Esophagus mucosa (tissue), 1 donor: ENCODE data around the gene MGMT. TPM values are rescaled to one million over a fixed set of nuclear protein-coding genes. Genes with fewer than 3 reads are reported as not detected.

Experiments
- ATAC-seq: fragments of 200-7000 bp; cut with Tn5 transposase; one replicate; pipeline ENCODE4 v1.9.1; 2020
- total RNA-seq: library from RNA; stranded (reverse); gene quantifications from one replicate; pipeline ENCODE4 v1.2.4, GENCODE V29; 2023
- donor health status: DM: yes; HTN: yes; CAD: no.

MGMT gene
- total RNA-seq, 1 donor from 2014 or later, result 16.5 TPM

- ATAC-seq, result no peak
Observed at GRCh38 chr10:129629911-129630310, 162.9 kb downstream of the MGMT start.

- ATAC-seq, result no peak
Observed at GRCh38 chr10:129631006-129631405, 164.0 kb downstream of the MGMT start.

GRCh38 chr10:129631870-129632623 lies 165.0 kb downstream of the MGMT start:
- no peak for ATAC-seq

GRCh38 chr10:129637010-129637409 lies 170.0 kb downstream of the MGMT start:
- ATAC-seq, result no peak

- no peak for ATAC-seq
Observed at GRCh38 chr10:129637846-129638245, 170.8 kb downstream of the MGMT start.

- ATAC-seq, result no peak
Observed at GRCh38 chr10:129641351-129641750, 174.3 kb downstream of the MGMT start.

GRCh38 chr10:129641982-129642381 lies 174.9 kb downstream of the MGMT start:
- ATAC-seq, result no peak

- ATAC-seq, result no peak
Observed at GRCh38 chr10:129642427-129642826, 175.4 kb downstream of the MGMT start.

- no peak for ATAC-seq
Observed at GRCh38 chr10:129643266-129643665, 176.2 kb downstream of the MGMT start.

GRCh38 chr10:129645487-129645886 lies 178.4 kb downstream of the MGMT start:
- no peak for ATAC-seq

GRCh38 chr10:129646973-129647372 lies 179.9 kb downstream of the MGMT start:
- no peak for ATAC-seq

- no peak for ATAC-seq
Observed at GRCh38 chr10:129647590-129647989, 180.5 kb downstream of the MGMT start.

GRCh38 chr10:129648856-129649255 lies 181.8 kb downstream of the MGMT start:
- no peak for ATAC-seq

- no peak for ATAC-seq
Observed at GRCh38 chr10:129652021-129652420, 185.0 kb downstream of the MGMT start.

GRCh38 chr10:129652521-129653201 lies 185.6 kb downstream of the MGMT start:
- ATAC-seq, result no peak

GRCh38 chr10:129653428-129653827 lies 186.4 kb downstream of the MGMT start:
- no peak for ATAC-seq

GRCh38 chr10:129653861-129654260 lies 186.8 kb downstream of the MGMT start:
- ATAC-seq, result no peak

GRCh38 chr10:129654461-129654860 lies 187.4 kb downstream of the MGMT start:
- ATAC-seq, result no peak

- ATAC-seq, result no peak
Observed at GRCh38 chr10:129655007-129655678, 188.1 kb downstream of the MGMT start.

- ATAC-seq, result no peak
Observed at GRCh38 chr10:129655679-129656031, 188.6 kb downstream of the MGMT start.

GRCh38 chr10:129656642-129657041 lies 189.6 kb downstream of the MGMT start:
- ATAC-seq, result no peak

- ATAC-seq, result no peak
Observed at GRCh38 chr10:129657297-129658017, 190.4 kb downstream of the MGMT start.
